Left ventricle myocardium inferior (tissue), 1 donor: ENCODE measurements around the gene PTPRN2. TPM values are rescaled to one million over a fixed set of nuclear protein-coding genes. Genes with fewer than 3 reads are reported as not detected.
"Not testable (repeated sequence)": the region's sequence is repeated elsewhere in the genome, so short reads cannot be mapped to it uniquely, and the experiment has no call there.

ENCODE experiments used
- DNase-seq: peaks from one replicate; pipeline ENCODE4 v3.0.0-alpha.2; 2020
- H3K27ac ChIP-seq: fragments of 200-600 bp; replicated peaks from 2 replicates; pipeline ENCODE4 v1.8.0; 2021
- H3K27me3 ChIP-seq: fragments of 200-600 bp; 2 replicates; pipeline ENCODE4 v1.8.0; 2021; ENCODE audit warnings: low read depth
- H3K36me3 ChIP-seq: fragments of 200-600 bp; 2 replicates; pipeline ENCODE4 v1.8.0; 2021
- H3K4me1 ChIP-seq: fragments of 200-600 bp; 2 replicates; pipeline ENCODE4 v1.8.0; 2021
- H3K4me3 ChIP-seq: fragments of 200-600 bp; 2 replicates; pipeline ENCODE4 v1.8.0; 2021; ENCODE audit warnings: mild to moderate bottlenecking, moderate library complexity
- H3K9me3 ChIP-seq: fragments of 200-600 bp; replicated peaks from 2 replicates; pipeline ENCODE4 v1.8.0; 2021
- intact Hi-C: fragments of 100-400 bp; cut with micrococcal nuclease; formaldehyde crosslinking; loops from one replicate; pipeline ENCODE4 v1.11.0; 2022
- total RNA-seq: library from RNA; stranded (reverse); fragmentation: NEBNext Ultra II Directional; extraction: Animal tissue kit (Norgen Biotek cat#: 25700); gene quantifications from one replicate; pipeline ENCODE4 v1.2.1, GENCODE V29; 2021
- TF ChIP-seq, protein P1 (sequence below): fragments of 200-600 bp; IDR thresholded peaks from 2 replicates; pipeline ENCODE4 v1.8.0; 2021; ENCODE audit warnings: antibody characterized with exemption, mild to moderate bottlenecking, borderline replicate concordance
- donor health status: DM: no; HTN: yes; CAD: no; lungs with severe emphysema.

Gene PTPRN2
- total RNA-seq, 1 donor from 2014 or later, result 1.3 TPM

DNA sequence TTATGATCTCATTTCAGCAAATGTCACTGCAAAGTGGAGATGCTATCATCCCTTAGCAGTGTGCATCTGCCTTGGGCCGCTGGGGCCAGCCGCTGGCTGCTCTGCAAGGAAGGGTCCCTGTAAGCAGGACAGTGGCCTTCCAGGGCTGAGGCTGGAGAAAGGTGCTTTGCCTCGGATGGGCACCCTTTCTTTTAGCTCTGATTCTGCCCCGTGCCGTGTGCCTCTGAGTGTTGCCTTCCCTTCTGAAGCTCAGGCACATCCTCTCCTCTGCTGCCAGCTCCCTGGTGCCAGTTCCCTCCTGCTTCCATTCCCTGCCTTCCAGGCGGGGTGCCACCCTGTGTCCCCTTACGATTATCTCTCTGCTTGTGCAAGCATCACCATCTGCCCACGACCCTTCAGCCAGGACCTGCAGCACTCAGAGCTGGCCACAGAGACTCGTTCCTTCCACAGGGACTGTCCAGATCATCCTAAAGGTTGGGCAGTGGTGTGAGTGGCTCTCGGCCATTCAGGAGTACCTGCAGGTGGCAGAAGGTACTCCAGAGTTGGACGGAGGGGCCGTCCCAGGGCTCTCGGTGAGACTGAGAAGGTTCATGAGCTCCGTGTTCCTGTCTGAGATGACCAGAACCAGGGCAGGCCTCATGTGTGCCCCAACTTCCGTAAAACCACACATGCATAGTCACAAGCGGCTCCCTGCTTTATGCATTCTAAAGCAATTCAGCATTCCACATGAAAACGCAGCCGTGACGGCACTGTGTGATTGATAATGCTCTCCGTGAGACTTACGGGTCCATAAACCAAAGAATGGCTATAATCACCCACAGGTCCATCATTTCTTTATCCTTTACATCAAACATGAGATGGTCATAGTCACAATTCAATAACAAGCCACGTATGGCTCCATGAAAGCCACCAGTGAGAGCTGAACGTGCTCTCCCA is 879.4 kb downstream of the PTPRN2 start:
- Histone ChIP-seq H3K27me3 (peaks cover 75% of the 10 kb centered on the region), H3K4me3 (no peak overlapping the region), H3K27ac (no peak overlapping the region), H3K4me1 (no peaks in the 10 kb centered on the region), H3K9me3 (no peaks in the 10 kb centered on the region), H3K36me3 (no peaks in the 10 kb centered on the region)
- no peak for DNase-seq
- intact Hi-C loops, result no loop called here
- TF ChIP-seq, protein P1, sequence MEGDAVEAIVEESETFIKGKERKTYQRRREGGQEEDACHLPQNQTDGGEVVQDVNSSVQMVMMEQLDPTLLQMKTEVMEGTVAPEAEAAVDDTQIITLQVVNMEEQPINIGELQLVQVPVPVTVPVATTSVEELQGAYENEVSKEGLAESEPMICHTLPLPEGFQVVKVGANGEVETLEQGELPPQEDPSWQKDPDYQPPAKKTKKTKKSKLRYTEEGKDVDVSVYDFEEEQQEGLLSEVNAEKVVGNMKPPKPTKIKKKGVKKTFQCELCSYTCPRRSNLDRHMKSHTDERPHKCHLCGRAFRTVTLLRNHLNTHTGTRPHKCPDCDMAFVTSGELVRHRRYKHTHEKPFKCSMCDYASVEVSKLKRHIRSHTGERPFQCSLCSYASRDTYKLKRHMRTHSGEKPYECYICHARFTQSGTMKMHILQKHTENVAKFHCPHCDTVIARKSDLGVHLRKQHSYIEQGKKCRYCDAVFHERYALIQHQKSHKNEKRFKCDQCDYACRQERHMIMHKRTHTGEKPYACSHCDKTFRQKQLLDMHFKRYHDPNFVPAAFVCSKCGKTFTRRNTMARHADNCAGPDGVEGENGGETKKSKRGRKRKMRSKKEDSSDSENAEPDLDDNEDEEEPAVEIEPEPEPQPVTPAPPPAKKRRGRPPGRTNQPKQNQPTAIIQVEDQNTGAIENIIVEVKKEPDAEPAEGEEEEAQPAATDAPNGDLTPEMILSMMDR, result no peak

DNA sequence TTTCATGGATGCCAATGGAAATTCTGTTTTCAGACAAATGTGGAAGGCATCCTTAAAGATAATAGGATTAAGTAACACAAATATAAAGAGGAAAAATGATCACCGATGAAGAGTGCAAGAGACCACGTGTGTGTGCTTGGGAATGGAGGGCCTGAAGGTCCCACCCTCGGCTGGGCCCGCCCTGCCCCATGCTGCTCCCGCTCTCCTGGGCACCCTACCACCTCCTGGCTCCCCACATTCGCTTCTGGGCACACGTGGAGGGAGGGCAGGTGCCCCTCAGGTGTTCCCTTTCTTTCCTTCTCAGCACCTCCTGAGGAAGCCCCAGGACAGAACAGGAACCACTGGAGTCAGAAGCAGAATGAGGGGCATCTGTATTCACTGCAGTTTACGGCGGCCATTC is 883.3 kb downstream of the PTPRN2 start:
- Histone ChIP-seq H3K27me3 (peaks cover 96% of the 10 kb centered on the region), H3K27ac (no peak overlapping the region), H3K9me3 (no peaks in the 10 kb centered on the region), H3K4me3 (no peak overlapping the region), H3K4me1 (no peaks in the 10 kb centered on the region), H3K36me3 (no peaks in the 10 kb centered on the region)
- DNase-seq, result no peak
- TF ChIP-seq, protein P1, result no peak
- intact Hi-C loops, result no loop called here

DNA sequence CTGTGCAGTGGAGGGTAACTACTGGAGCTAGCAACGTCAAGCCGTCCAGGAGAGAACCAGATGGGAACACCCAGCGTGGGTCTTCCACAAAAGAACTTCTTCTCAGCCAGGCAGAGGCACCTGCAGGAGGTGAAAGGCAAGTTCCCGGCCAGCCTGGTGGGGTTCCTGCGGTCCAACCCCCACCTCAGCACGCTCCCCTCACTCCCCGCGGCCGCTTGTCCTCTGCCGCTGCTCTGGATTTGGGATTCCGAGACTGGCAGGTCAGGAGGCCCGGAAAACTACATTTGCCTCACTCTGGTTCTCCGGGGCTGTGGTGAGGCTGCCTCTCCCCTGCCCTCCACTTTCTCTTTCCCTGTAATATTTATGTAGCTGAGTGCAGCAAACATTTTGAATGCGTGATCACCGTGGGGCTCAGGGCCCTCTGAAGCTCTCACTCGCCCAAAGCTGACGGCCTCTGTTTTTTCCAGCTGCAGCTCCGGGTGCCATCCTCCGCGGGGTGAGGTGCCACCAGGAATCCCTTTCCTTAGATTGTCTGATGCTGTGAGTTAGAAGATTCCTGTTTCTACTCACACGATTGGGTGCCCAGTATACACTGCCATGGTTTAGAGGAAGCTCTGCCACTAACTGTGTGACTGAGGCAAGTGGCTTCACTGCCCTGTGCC is 884.0 kb downstream of the PTPRN2 start:
- Histone ChIP-seq H3K27me3 (peaks cover 96% of the 10 kb centered on the region), H3K27ac (no peak overlapping the region), H3K9me3 (no peaks in the 10 kb centered on the region), H3K4me3 (no peak overlapping the region), H3K36me3 (no peaks in the 10 kb centered on the region), H3K4me1 (no peaks in the 10 kb centered on the region)
- intact Hi-C loops, result no loop called here
- TF ChIP-seq, protein P1, result no peak
- DNase-seq, result no peak

DNA sequence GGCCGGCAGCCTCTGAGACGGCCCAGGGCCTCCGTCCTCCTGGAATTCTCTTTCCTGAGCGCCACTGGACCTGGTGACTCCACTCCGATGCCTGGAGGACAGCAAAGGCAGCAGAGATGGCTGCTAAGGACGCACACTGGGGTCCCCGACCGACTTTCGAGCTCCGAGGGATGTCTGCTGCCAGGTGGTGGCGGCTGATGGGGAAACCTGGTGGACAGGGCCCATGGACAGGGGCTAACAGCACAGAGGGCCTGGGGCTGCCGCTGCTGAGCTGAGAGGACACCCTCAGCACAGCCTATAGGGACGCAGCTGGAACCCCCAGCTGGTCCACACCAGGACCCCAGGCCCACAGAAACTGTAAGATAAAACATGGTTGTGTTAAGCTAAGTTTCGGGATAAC is 884.5 kb downstream of the PTPRN2 start:
- Histone ChIP-seq H3K4me1 (no peaks in the 10 kb centered on the region), H3K4me3 (no peak overlapping the region), H3K36me3 (no peaks in the 10 kb centered on the region), H3K9me3 (no peaks in the 10 kb centered on the region), H3K27ac (no peak overlapping the region), H3K27me3 (peaks cover 96% of the 10 kb centered on the region)
- no peak for DNase-seq
- TF ChIP-seq, protein P1, result no peak
- intact Hi-C loops, result no loop called here

DNA sequence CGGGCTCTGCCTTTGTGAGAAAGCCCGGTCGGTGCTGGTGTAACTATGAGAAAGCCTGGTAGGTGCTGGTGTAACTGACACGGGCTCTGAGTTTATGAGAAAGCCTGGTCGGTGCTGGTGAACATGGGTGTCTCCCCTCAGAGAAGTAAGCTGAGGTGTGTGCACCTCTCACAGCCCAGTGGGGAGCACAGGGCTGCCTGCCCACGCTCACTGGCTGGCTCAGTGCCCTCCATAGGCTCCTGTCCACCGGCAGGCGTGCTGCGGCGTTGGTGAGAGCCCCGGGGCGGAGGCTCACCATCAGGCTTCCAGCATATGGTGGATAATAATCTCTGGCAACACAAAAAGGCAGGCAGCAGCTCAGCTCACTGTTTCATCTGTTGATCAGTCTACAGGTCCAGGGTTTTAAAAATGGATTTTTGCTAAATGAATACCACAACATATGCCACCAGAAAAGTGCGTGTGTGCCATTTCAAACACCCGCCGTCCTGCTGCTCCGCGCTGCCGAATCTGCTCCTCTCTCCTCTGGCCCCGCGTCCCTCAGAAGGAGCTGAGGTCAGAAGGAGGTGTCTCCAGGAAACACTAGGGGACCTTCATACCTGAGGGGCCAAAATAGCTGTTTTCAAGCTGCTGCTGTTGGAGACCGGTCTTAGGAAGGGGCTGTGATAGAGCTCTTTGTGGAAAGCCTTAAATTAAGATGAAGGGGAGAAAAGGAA is 885.2 kb downstream of the PTPRN2 start:
- TF ChIP-seq, protein P1, result no peak
- no peak for DNase-seq
- Histone ChIP-seq H3K27me3 (peaks cover 94% of the 10 kb centered on the region), H3K27ac (no peak overlapping the region), H3K9me3 (no peaks in the 10 kb centered on the region), H3K4me3 (no peak overlapping the region), H3K4me1 (no peaks in the 10 kb centered on the region), H3K36me3 (no peaks in the 10 kb centered on the region)
- intact Hi-C loops, result no loop called here

DNA sequence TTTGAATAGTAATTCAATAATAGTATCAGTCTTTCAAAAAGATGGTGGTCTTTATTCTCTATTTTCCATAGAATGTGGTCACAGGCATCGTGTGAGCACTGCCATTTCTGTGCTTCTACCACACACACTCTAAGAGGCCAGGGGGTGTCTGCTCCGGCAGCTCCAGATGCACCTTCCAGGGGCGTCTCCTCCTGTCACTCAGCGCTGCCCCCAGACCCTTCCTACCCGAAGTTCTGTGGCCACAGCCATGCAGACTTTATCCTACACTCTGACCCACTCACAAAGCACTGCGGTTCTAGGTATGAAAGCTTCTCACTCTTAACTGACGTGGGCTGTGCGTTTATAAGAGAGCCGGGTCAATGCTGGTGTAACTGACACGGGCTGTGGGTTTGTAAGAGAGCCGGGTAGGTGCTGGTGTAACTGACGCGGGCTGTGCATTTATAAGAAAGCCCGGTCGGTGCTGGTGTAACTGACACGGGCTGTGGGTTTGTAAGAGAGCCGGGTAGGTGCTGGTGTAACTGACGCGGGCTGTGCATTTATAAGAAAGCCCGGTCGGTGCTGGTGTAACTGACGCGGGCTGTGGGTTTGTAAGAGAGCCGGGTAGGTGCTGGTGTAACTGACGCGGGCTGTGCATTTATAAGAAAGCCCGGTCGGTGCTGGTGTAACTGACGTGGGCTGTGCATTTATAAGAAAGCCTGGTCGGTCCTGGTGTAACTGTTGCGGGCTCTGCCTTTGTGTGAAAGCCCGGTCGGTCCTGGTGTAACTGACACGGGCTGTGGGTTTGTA is 886.0 kb downstream of the PTPRN2 start:
- peaks cover 87% of the 10 kb centered on the region for H3K27me3 ChIP-seq
- H3K9me3 ChIP-seq, H3K4me3 ChIP-seq, H3K4me1 ChIP-seq, H3K27ac ChIP-seq, DNase-seq, intact Hi-C loops, H3K36me3 ChIP-seq: not testable (repeated sequence)
